Thymus (tissue), 14 donors: ENCODE data around the gene POLD4. TPM values are rescaled to one million over a fixed set of nuclear protein-coding genes. Genes with fewer than 3 reads are reported as not detected.
"Not testable (repeated sequence)": the region's sequence is repeated elsewhere in the genome, so short reads cannot be mapped to it uniquely, and the experiment has no call there.

Experiments used
- DNase-seq, 9 donors: peaks; one replicate each; pipeline ENCODE4 v3.0.0-alpha.2; 2013; ENCODE audit warnings: low spot score in 9 of 9, low read depth in 6 of 9, missing footprints in 1 of 9
- H3K27ac ChIP-seq, 2 donors: one replicate each; pipeline ENCODE4 v1.5.1; 2013; ENCODE audit warnings: control low read depth in 1 of 2, low read depth in 1 of 2, low read length in 1 of 2, mild to moderate bottlenecking in 1 of 2, moderate library complexity in 1 of 2
- H3K27me3 ChIP-seq, 2 donors: one replicate each; pipeline ENCODE4 v1.5.1; 2013; ENCODE audit warnings: low read length in 1 of 2; ENCODE audit not compliant: control insufficient read depth in 2 of 2, insufficient read depth in 1 of 2
- H3K36me3 ChIP-seq, 2 donors: one replicate each; pipeline ENCODE4 v1.5.1; 2013; ENCODE audit warnings: low read length in 1 of 2, mild to moderate bottlenecking in 1 of 2, moderate library complexity in 1 of 2; ENCODE audit not compliant: control insufficient read depth in 2 of 2, insufficient read depth in 2 of 2
- H3K4me1 ChIP-seq, 2 donors: one replicate each; pipeline ENCODE4 v1.5.1; 2013; ENCODE audit warnings: low read length in 2 of 2; ENCODE audit not compliant: control insufficient read depth in 2 of 2, insufficient read depth in 2 of 2
- H3K4me3 ChIP-seq, 2 donors: one replicate each; pipeline ENCODE4 v1.5.1; 2013; ENCODE audit warnings: low read length in 2 of 2, control low read depth in 1 of 2, mild to moderate bottlenecking in 1 of 2
- H3K9me3 ChIP-seq, 2 donors: one replicate each; pipeline ENCODE4 v1.5.1; 2013; ENCODE audit warnings: low read length in 1 of 2, mild to moderate bottlenecking in 1 of 2; ENCODE audit not compliant: control insufficient read depth in 2 of 2, insufficient read depth in 1 of 2
- WGBS: extraction: QIAGEN DNeasy Blood & Tissue Kit; methylation state at CpG from one replicate; pipeline ENCODE4 v1.1.7; 2013; 5-methylcytosine and 5-hydroxymethylcytosine counted together
- long read RNA-seq, 10 donors: transcript quantifications; one replicate each; lab custom pipeline, GENCODE V29; 2026
- polyA plus RNA-seq: library from polyadenylated mRNA; stranded (reverse); fragments of 200-250 nt; gene quantifications from one replicate; pipeline ENCODE4 v1.2.3, GENCODE V29; 2013
- total RNA-seq: library from RNA; stranded (reverse); fragments of 120-200 nt; gene quantifications from one replicate; pipeline ENCODE4 v1.2.4, GENCODE V29; 2013
- donor health status: healthy.

POLD4 gene
- total RNA-seq (70.0 TPM), polyA plus RNA-seq (143 TPM)
- long read RNA-seq, donor 1, partial matches to known transcripts = 0 of 3 reads
- long read RNA-seq, donor 1, other reads (novel, unspliced or antisense) = 0 of 3 reads
- long read RNA-seq, donor 2 = 0 reads
- long read RNA-seq, donor 3, transcript POLD4-209 (2 exons, 860 nt) = minor isoform, 7 of 66 reads
- long read RNA-seq, donor 3, transcript POLD4-201 (4 exons, 918 nt) = major isoform, 28 of 66 reads
- long read RNA-seq, donor 3, transcript POLD4-207 (4 exons, 584 nt) = minor isoform, 5 of 66 reads
- long read RNA-seq, donor 3, transcript POLD4-205 (4 exons, 1,486 nt) = minor isoform, 17 of 66 reads
- long read RNA-seq, donor 3, partial matches to known transcripts = 0 of 66 reads
- long read RNA-seq, donor 3, other reads (novel, unspliced or antisense) = 0 of 66 reads
- long read RNA-seq, donor 4, transcript POLD4-201 (4 exons, 918 nt) = major isoform, 14 of 44 reads
- long read RNA-seq, donor 4, transcript POLD4-205 (4 exons, 1,486 nt) = minor isoform, 13 of 44 reads
- long read RNA-seq, donor 4, transcript POLD4-209 (2 exons, 860 nt) = minor isoform, 6 of 44 reads
- long read RNA-seq, donor 4, partial matches to known transcripts = 6 of 44 reads
- long read RNA-seq, donor 4, other reads (novel, unspliced or antisense) = 0 of 44 reads
- long read RNA-seq, donor 5, transcript POLD4-201 (4 exons, 918 nt) = major isoform, 35 of 85 reads
- long read RNA-seq, donor 5, transcript POLD4-205 (4 exons, 1,486 nt) = minor isoform, 29 of 85 reads
- long read RNA-seq, donor 5, transcript POLD4-207 (4 exons, 584 nt) = minor isoform, 9 of 85 reads
- long read RNA-seq, donor 5, partial matches to known transcripts = 0 of 85 reads
- long read RNA-seq, donor 5, other reads (novel, unspliced or antisense) = 0 of 85 reads
- long read RNA-seq, donor 6, transcript POLD4-205 (4 exons, 1,486 nt) = minor isoform, 10 of 27 reads
- long read RNA-seq, donor 6, transcript POLD4-201 (4 exons, 918 nt) = major isoform, 11 of 27 reads
- long read RNA-seq, donor 6, partial matches to known transcripts = 0 of 27 reads
- long read RNA-seq, donor 6, other reads (novel, unspliced or antisense) = 0 of 27 reads
- long read RNA-seq, donor 7, transcript POLD4-201 (4 exons, 918 nt) = major isoform, 9 of 19 reads
- long read RNA-seq, donor 7, transcript POLD4-205 (4 exons, 1,486 nt) = minor isoform, 6 of 19 reads
- long read RNA-seq, donor 7, partial matches to known transcripts = 0 of 19 reads
- long read RNA-seq, donor 7, other reads (novel, unspliced or antisense) = 0 of 19 reads
- long read RNA-seq, donor 8, transcript POLD4-201 (4 exons, 918 nt) = minor isoform, 6 of 17 reads
- long read RNA-seq, donor 8, transcript POLD4-205 (4 exons, 1,486 nt) = major isoform, 8 of 17 reads
- long read RNA-seq, donor 8, partial matches to known transcripts = 0 of 17 reads
- long read RNA-seq, donor 8, other reads (novel, unspliced or antisense) = 0 of 17 reads
- long read RNA-seq, donor 9, transcript POLD4-201 (4 exons, 918 nt) = minor isoform, 5 of 29 reads
- long read RNA-seq, donor 9, transcript POLD4-205 (4 exons, 1,486 nt) = major isoform, 7 of 29 reads
- long read RNA-seq, donor 9, partial matches to known transcripts = 9 of 29 reads
- long read RNA-seq, donor 9, other reads (novel, unspliced or antisense) = 0 of 29 reads
- long read RNA-seq, donor 10, transcript POLD4-201 (4 exons, 918 nt) = major isoform, 16 of 41 reads
- long read RNA-seq, donor 10, transcript POLD4-205 (4 exons, 1,486 nt) = minor isoform, 9 of 41 reads
- long read RNA-seq, donor 10, partial matches to known transcripts = 7 of 41 reads
- long read RNA-seq, donor 10, other reads (novel, unspliced or antisense) = 0 of 41 reads

DNA sequence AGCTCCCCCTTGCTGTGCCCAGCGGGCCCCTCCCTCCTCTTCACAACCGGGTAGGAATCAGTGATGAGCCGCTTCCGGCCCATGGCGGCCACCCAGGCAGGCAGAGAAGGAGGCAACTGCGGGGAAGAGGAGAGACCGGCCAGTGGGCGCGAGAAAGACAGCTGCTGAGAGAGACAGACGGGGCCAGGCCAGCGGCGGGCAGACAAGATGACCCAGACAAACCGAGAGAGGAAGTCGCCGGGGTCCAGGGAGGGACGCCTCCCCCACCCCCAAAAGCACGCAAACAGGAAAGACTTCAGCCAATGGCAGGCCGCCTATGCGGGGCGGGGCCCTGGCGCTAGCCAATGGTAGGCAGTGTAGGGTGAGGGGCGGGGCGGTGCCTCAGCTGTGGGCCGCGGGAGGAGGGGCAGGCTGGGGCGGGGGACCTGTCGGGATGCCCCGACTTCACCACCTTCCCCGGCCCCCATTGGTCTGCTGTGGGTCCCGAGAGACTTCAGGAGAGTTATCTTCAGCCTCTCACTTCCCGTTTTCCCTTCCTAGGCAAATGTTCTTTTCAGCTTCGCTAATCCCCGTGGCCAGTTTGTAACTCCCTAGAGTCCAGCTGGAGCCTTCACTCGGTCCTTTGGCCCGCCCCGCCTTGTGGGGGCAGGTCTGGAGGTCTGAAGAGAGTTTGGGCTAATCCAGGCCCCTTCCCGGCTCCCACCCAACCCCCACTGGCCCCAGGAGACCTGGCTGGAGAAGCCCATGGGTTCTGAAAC lies at the start of gene POLD4:
Gene POLD4 (minus strand): TSS at position 230 of the 758 bp plus-strand sequence. CDS start 147 bp downstream, at position 83.
- Histone ChIP-seq H3K36me3 (no peaks in the 10 kb centered on the region), H3K4me3 (peak within 1 kb of the TSS; percentile 91 to 95), H3K27ac (peak within 1 kb of the TSS; percentile 98 to 99), H3K4me1 (peaks cover 14 to 62% of the 10 kb centered on the region in 2 donors), H3K27me3 (no peaks in the 10 kb centered on the region), H3K9me3 (no peaks in the 10 kb centered on the region)
- DNase-seq = peak; percentile 81 to 97 (median 92)
- WGBS = 2% methylated on average over 37 of the region's 37 CpGs

GRCh38 chr11:67403085-67403484 lies 49.7 kb upstream of the POLD4 start:
- Histone ChIP-seq H3K4me1 (peaks cover 54 to 82% of the 10 kb centered on the region in 2 donors), H3K36me3 (peaks cover 48 to 62% of the 10 kb centered on the region in 2 donors), H3K4me3 (peak overlapping the region in 1 of 2 donors; percentile 87), H3K27ac (peak overlapping the region; percentile 93 to 98)
- peak in 1 of 9 donors; percentile 36 for DNase-seq
- not testable (repeated sequence) for H3K9me3 ChIP-seq, H3K27me3 ChIP-seq
- 95% methylated on average over 9 of the region's 9 CpGs for WGBS

- not testable (repeated sequence) for DNase-seq, H3K9me3 ChIP-seq, H3K27me3 ChIP-seq
- Histone ChIP-seq H3K36me3 (peaks cover 50 to 62% of the 10 kb centered on the region in 2 donors), H3K4me3 (peak overlapping the region; percentile 35 to 84), H3K4me1 (peaks cover 46 to 82% of the 10 kb centered on the region in 2 donors), H3K27ac (peak overlapping the region; percentile 98)
- WGBS = 63% methylated on average over 19 of the region's 19 CpGs
Observed at GRCh38 chr11:67402192-67402839, 49.0 kb upstream of the POLD4 start.

DNA sequence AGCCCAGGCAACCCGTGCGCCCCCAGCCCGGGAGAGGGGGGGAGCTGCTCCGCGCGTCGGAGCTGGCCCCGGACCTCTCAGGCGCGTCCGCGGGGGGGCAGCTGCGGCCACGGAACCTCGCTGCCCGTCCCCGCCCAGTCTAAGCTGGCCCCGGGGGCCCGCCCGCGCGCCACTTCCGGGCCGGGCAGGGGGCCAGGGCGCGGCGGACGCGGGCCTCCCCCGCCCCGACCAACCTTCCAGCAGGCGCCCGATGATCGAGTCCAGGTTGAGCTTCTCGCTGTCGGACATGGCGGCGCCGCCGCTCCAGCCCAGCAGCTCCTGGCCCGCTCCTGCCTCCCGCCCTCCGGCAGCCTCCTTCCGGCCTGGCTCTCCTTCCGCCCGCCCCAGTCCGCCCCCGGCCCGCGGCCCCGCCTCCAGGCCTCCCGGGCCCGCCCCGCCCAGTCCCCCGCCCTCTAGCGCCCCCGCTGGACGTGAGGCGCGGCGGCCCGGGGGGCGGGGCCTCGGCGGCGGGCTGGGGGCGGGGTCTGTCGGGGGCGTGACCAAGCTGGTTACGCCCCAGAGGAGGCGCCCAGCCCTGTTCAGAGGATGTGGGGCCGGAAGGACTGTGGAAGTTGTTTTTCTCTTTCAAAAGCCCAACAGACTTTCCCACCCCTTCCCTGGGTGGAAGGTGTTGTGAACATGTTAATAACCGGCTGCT lies 48.3 kb upstream of the POLD4 start, which contains the start of gene PPP1CA:
Gene PPP1CA (minus strand): TSS at position 364 of the 697 bp plus-strand sequence. CDS start 76 bp downstream, at position 288.
- WGBS = under 1% methylated on average over 73 of the region's 73 CpGs
- Histone ChIP-seq H3K27me3 (no peaks in the 10 kb centered on the region), H3K4me3 (peak within 1 kb of the TSS; percentile 61 to 84), H3K36me3 (peaks cover 51 to 62% of the 10 kb centered on the region in 2 donors), H3K27ac (peak within 1 kb of the TSS; percentile 98), H3K4me1 (peaks cover 39 to 82% of the 10 kb centered on the region in 2 donors), H3K9me3 (peaks cover 0 to 5% of the 10 kb centered on the region in 2 donors)
- peak in 7 of 9 donors; percentile 67 to 94 (median 82) for DNase-seq

DNA sequence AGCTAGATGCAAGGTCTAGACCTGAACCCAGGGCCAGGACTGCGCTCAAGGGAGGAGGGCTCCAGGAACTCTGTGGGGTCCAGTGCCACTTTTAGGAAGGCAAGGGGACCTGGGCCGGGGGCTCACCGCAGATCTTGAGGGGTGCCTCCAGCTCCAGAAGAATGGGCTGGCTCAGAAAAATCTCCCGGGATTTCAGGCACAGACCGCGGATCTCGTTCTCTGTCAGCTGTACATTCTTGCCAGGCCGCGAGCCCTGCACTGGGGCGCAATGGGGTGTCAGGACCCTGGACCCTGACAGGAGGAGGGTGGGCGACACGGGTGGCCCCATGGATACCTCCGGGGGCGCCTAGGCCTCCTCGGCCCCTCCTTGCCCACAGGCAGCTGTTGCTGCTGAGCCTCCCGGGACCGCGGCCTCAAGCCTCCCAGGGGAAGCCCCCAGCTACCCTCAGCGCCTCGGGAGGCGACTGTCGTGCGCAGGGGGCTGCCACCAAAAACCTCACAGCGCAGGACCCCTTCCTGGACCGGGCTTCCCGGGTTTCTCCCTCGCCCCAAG lies 47.7 kb upstream of the POLD4 start:
- H3K4me1 ChIP-seq = peaks cover 33 to 82% of the 10 kb centered on the region in 2 donors

DNA sequence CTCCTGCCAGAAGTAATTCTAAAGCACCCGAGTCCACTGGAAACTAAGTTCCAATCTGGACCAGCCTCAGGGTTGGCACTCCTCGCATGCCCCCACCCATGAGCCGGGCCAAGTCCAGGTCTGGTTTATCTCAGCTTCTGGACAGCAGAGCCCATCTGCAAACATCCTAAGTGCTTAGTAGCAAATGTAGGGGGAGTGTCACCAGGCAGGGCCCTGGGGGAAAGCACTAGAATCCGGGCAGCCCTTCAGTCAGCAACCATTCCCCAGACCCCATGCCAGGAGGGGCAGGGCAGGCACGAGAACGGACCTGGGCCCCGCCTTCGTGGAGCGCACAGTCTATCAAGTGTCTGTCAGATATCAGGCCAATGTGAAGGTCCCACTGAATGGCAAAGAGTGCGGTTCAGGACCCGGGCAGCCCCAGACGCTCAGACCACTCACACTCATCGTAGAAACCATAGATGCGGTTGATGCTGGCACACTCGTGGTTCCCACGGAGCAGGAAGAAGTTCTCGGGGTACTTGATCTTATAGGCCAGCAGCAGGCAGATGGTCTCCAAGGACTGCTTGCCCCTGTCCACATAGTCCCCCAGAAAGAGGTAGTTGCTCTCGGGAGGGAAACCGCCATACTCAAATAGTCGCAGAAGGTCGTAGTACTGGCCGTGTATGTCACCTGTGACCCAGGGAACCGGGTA lies 47.0 kb upstream of the POLD4 start:
- H3K9me3 ChIP-seq = peaks cover 0 to 5% of the 10 kb centered on the region in 2 donors
- peaks cover 27 to 77% of the 10 kb centered on the region in 2 donors for H3K4me1 ChIP-seq
- peak overlapping the region; percentile 26 to 86 for H3K27ac ChIP-seq
- WGBS = 75% methylated on average over 23 of the region's 23 CpGs
- H3K36me3 ChIP-seq = peaks cover 51 to 62% of the 10 kb centered on the region in 2 donors
- DNase-seq = no peak
- H3K4me3 ChIP-seq = peak overlapping the region; percentile 61 to 84
- no peaks in the 10 kb centered on the region for H3K27me3 ChIP-seq

More for the DNA sequence above, 47.7 kb upstream of the POLD4 start:
- Histone ChIP-seq H3K9me3 (peaks cover 0 to 5% of the 10 kb centered on the region in 2 donors), H3K27me3 (no peaks in the 10 kb centered on the region), H3K36me3 (peaks cover 51 to 62% of the 10 kb centered on the region in 2 donors), H3K27ac (peak overlapping the region; percentile 26 to 86), H3K4me3 (peak overlapping the region; percentile 61 to 84)
- no peak for DNase-seq
- 7% methylated on average over 27 of the region's 27 CpGs for WGBS
